NCI-H1436 (cell line): ENCODE measurements around the gene TELO2.
"Not testable (repeated sequence)": the region's sequence is repeated elsewhere in the genome, so short reads cannot be mapped to it uniquely, and the experiment has no call there.

Source experiments
- DNase-seq: peaks from one replicate; lab custom pipeline; 2025; lab: John Stamatoyannopoulos, UW

TELO2 gene

DNA sequence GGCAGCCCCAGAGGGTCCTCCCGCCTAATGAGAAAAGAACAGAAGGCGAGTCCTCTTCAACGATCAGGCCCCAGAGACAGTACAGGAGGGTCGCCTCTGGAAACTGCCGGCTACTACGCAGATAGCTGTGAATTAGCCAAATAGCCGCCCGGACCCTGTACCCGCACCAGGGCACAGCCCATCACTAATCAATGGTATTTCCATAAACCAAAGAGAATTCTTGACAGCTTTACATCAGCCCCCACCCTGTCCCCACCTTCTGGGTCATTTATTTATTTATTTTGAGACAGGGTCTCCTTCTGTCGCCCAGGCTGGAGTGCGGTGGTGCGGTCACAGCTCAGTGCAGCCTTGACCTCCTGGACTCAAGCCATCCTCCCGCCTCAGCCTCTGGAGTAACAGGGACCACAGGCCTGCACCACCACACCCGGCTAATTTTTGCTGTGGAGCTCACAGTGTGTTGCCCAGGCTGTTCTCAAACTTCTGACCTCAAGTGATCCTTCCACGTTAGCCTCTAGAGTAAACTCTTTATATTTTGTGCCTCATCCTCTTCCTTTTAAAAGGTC is 17.5 kb upstream of the TELO2 start:
- no peak for DNase-seq

DNA sequence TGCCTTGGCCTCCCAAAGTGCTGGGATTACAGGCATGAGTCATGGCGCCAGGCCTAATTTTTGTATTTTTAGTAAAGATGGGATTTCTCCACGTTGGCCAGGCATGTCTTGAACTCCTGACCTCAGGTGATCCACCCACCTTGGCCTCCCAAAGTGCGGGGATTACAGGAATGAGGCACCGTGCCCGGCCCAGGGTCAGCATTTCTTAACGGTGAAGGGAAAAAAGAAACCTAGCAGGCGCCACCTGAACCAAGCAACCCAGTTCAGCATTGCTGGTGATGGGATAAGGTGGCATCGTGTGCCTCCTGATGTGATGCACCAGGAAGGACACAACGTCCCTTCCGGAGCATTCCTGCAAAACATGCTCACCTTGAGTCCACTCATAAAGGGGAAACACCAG is 16.1 kb upstream of the TELO2 start:
- no peak for DNase-seq

DNA sequence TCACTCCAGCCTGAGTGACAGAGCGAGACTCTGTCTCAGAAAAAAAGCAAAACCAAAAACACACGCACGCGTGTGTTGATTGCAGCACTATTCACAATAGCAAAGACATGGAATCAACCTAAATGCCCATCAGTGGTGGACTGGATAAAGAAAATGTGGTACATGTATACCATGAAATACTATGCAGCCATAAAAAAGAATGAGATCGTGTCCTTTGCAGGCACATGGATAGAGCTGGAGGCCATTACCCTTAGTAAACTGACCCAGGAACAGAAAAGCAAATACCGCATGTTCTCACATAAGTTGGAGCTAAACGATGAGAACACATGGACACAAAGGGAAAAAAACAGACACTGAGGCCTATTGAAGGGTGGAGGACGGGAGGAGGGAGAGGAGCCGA is 14.2 kb upstream of the TELO2 start:
- not testable (repeated sequence) for DNase-seq

DNA sequence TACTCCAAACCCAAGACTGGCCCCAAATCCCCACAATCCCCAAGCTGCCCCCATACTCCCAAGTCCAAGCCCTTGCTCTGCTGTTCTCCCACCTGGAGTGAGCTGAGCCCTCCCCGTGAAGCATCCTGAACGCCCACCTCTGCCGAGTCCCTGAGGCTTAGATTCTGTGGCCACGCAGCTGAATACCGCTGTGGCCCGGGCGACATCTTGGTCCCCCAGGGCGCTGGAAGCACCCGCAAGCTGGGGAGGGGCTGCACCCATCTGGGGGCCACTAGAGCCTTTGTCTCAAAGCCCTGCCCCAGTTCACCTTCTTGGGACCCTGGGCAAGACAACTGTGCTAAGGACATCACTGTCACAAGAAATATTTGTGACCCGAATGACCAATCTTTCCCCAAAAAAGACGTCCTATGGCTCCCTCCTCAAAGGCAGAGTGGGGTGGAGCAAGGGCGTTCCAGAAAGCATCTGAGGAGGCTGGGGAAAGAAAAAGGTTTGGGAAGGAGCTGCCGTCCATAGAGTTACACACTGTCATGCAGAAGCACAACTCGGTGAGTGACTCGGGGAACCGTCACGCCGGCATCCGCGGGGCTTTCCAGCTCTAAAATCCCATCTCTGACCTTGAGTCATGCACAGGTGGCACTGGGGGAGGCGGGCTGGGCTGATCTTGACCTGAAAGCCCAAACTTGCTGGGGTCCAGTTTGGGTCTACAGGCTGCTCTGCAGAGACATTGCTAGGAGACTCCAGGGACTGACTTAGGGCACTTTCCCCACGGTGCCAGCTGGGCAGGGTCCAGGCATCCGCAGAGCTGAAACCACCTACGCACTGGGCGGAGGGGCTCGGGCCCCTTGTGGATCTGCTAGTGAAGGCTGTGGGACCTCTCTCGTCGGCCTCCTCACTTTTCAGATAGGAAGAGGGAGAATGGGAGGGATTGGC is 11.0 kb upstream of the TELO2 start:
- DNase-seq, result no peak

DNA sequence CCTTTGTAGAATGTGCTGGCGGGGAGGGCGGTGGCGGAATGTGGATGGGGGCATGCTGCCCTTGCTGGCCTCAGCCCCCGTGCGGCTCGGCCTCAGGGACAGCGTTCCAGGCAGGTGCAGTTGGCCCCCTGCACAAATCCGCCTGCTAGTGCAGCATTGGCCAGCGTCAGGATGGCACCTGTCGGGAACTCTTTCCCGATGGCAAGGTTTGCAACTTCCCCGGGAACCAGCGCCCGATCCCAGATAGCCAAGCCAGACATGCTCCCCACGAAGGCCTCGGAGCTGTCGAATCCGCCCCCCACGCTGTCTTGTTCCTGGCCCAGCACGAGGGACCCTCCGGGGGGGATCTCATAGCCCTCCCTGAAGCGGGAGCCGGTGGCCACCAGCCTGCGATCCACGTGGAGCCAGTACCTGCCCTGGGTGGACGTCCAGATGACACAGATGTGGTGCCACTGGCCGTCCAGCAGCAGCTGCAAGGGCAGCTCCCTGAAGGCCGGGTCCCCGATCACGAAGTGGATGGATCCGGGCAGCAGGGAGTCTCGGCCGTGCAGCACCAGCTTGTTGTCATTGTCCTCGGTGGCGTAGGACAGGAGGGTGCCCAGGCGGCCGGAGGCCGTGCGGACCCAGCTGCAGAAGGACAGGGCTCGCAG is 7.2 kb upstream of the TELO2 start:
- DNase-seq, result no peak

DNA sequence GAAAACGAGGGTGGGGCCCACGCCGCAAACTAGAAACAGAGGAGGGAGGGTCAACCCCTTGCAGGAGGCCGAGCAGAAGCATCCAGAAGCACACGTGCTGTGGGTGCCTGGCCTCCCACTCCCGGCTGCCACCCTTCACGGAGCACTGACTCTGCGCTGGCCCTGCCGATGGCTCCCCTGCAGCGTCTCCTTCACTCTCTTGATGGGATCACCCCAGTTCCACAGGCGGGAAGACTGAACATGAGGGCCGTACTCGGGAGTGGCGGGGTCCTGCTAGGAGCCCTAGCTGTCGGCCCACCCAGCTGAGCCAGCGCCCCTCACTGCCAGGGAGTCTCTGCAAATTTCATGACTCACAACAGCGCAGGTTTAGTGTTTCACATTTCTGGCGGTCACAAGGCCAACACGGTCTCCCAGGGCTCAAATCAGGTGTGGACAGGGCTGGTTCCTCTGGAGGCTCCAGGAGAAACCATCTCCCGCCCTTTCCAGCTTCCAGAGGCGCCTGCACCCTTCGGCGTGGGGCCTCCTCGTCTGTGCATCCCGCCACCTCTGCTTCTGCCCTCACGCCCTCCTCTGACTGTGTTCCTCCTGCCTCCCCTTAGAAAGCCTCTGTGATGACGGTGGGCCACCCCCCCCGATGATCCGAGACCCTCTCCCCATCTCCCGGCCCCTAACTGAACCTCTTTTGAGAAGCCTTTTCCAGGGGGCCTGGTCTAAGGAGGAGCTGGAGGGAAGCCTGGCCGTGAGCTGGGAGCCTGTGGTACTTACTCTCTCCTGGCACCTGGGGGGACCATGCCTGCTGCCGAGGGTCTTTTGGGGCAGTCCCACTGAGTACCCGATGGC is 6.4 kb upstream of the TELO2 start:
- DNase-seq, result no peak

DNA sequence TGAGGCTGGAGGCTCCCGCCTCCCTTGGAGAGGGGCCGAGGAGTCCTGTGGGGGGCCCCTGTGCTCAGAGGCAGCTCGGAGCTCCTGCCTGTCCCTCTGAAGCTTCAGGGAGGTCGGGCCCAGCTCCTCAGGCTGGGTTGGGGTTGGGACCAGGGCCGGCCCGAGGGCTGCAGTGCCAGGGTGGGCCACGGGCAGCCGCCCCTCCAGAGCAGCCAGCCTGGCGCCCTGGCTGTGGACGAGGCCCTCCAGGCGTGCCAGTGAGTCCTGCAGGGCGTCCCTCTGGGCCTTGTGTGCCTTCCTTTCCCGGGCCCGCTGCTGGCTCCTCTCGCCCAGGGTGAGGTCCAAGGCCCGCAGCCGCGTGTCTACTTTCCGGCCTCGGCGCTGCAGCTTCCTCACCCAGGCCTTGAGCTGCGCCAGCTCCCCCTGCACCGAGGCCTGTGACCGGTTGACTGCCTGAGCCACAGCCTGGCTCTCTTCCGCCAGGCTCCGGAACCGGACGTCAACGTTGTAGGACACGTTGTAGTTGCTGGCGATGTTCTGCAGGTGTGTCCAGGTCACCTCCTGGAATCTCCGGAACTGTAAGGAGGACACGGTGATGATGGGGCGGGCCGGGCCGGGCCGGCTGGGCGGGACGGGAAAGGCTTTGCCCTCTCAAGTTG is 5.6 kb upstream of the TELO2 start:
- no peak for DNase-seq

DNA sequence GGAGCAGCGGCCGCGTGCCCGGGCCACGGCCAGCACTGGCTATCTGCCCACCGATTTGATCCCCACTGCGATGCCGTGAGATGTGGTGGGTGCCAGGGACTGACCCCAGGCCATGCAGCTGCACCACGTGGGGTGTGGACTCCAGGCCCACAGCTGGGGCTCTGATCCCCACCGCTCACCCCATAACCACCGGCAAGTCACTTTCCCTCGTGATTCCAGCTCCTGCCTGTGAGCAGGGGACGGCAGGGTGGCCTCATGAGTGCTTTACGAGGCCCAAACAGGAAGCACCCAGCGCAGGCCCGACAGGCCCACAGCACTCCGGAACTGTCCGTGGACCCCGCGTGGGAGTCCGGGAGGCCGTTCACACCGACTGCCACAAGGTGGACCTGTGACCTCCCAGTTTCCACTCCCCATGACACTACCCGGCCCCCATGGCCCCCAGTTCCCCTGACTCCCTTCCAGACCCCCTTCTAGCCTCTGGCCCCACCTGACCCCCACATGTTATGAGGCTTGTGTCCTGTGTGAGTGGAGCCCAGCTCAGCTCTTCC is 5.0 kb upstream of the TELO2 start:
- no peak for DNase-seq

DNA sequence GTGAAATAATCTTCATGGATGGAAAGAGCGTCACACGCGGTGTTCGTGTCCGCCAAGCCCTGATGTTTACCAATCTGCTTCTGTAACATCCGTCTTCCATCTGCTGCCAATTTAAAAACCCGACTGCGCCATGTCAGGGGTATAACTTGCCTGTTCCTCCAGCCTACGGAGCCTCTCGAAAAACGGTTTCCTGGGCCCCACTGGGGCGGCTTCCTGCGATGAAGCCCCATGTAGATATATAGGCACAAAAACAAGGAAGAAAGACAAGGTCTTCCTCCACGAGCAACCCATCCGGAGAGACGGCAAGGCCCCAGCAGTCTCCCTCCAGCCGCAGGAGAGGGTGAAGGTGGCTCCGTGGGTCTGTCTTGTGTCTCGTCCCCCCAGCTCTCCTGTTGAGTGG is 4.5 kb upstream of the TELO2 start, which contains the start of gene PTX4:
Gene PTX4, minus strand, starts transcription at position 326 of the 400 bp plus-strand sequence. Its CDS starts 35 bp downstream, at position 291.
- DNase-seq, result no peak

DNA sequence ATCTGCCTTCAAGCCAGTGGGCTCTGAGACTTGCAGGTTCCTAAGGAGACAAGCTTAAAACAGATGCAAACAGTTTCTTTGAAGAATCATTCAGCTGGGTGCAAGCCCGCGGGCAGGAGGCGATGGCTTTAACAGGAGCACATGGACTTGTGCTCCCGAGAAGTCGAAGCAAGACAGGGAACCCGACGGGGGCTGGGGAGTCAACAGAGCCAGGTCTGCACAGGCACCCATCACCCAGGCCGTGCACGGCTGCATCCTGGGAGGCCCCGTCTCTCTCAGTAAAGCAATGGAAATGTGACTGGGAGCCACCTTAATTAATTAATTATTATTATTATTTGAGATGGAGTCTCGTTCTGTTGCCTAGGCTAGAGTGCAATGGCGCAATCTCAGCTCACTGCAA is 4.1 kb upstream of the TELO2 start:
- no peak for DNase-seq

DNA sequence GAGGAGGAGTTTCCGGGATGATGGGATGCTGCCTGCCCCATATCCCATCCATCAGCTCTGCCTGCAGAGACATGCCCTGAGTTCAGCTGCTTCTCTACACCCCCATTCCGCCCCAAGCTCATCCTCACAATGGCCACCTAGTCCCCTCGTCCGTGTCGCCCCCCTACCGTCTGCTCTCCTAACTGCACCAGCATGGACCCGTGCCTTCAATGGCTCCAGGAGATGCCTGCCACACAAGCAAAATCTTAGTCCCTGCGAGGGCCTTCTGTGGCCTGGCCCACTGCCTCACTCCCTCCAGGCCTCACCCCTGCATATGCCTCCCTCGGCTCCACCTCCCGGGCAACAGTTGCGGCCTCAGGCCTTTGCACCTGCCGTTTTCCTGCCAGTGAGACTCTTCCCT is 1.8 kb upstream of the TELO2 start:
- DNase-seq, result no peak

DNA sequence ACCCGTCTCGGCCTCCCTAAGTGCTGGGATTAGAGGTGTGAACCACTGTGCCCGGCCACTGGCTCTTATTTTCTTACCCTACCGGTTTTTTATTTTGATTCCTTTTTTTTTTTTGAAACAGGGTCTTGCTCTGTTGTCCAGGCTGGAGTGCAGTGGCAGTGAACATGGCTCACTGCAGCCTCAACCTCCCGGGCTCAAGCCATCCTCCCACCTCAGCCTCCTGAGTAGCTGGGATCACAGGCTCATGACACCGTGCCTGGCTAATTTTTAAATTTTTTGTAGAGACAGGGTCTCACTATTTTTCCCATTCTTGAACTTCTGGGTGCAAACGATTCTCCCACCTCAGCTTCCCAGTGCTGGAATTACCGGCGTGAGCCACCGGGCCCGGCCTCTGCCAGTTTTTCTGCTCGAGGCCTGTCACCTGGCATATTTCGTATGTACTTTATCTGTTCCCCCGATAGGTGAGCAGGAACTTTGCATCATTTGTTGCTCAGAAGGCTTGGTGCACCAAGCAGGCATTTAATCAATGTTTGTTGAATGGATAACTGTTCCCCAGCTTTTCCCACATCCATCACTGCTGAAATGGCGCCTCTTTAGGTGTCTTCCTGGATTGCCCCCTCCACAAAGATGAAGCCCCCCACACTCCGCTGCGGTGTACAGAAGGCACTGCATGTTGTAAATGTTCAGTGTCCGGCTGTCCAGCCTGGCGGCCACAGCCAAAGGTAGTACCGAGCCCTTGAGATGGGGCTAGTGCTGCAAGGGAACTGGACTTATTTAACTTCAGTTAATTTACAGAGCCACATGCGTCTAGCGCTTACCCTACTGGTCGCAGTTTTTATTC is 858 bp upstream of the TELO2 start:
- no peak for DNase-seq

DNA sequence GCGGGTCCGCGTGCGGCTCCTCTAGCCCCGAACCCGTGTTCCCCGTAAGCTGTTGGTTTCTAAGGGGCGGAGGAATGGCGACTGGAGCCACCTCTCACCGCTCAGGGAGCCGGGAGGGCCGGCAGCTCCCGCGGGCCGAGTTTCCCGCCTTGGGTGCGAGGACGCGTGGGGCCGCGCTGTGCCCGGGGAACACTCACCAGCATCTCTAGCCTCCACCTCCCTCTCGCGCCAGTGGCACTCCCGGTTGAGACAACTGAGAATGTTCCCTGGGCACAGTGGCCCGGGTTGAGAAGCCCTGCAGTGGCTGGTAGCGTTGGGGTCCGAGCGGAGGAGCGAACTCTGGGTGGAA is 560 bp downstream of the TELO2 start:
- DNase-seq, result no peak

DNA sequence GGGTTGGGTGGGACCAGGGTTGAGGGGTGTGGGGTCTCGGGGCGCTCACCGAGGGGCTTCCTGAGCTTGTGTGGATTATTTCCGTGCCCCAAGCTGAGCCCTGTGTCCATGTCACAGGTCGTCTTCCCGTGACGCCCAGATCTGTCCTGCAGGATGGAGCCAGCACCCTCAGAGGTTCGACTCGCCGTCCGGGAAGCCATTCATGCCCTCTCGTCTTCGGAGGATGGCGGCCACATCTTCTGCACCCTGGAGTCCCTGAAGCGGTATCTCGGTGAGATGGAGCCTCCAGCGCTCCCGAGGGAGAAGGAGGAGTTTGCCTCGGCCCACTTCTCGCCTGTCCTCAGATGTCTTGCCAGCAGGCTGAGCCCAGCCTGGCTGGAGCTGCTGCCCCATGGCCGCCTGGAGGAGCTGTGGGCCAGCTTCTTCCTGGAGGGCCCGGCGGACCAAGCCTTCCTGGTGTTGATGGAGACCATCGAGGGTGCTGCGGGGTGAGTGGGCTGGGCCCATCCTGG is 1.0 kb downstream of the TELO2 start:
- no peak for DNase-seq

DNA sequence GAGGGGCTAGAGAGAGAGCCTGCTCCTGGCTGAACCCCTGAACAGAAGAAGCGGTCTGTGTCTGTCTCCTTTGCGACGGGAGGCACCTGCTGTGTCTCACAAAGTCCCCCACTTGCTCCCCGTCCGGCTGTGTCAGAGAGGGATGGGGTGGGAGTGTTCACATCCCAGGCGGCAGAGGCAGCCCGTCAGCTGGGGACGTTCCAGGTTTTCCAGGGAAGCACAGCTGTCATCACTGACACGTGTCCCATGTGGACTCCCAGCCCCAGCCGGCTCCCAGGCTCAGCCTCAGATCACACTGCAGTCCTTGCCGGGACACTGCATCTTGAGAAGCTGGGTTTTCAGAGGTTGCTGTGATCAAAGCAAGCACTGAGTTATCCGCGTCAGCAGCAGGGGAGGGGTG is 1.6 kb downstream of the TELO2 start:
- DNase-seq, result no peak

DNA sequence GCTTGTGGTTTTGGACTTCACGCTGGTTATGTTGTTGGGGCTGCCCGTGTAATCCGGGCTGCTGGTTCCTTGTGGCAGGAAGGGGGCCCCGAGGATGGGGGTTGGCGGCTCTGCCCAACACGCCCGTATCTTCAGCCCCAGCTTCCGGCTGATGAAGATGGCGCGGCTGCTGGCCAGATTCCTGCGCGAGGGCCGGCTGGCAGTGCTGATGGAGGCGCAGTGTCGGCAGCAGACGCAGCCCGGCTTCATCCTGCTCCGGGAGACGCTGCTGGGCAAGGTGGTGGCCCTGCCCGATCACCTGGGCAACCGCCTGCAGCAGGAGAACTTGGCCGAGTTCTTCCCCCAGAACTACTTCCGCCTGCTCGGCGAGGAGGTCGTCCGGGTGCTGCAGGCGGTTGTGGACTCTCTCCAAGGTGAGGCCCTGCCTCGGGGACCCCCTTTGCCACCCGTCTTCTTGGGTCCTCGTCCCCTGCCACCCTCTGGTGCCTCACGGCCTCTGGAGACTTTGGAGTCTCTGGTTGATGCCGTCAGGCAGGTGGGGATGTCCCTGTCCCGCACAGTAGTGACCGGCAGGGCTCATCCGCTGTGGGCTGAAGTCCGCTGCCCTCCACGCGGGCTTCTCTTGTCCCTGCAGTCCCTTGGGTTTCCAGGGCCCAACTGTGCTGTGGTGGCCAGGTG is 2.2 kb downstream of the TELO2 start:
- DNase-seq, result no peak

DNA sequence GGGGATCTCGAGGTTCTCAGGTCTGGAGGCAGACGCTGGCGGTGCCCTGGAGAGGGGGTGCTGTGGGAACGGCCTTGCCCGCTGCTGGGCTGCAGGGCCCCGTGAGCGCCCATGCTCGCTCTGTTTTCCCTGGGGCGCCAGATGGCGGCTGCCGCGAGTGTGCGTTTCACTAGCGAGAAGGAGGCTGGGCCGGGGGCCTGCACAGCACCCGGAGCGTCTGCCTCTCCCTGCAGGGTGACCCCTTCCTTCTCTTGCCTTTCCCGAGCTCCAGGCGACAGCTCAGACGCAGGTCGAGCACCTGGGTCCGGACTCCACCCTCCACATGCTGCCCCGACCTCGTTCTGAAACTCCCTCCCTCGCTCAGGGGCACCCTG is 2.7 kb downstream of the TELO2 start:
- DNase-seq, result no peak

DNA sequence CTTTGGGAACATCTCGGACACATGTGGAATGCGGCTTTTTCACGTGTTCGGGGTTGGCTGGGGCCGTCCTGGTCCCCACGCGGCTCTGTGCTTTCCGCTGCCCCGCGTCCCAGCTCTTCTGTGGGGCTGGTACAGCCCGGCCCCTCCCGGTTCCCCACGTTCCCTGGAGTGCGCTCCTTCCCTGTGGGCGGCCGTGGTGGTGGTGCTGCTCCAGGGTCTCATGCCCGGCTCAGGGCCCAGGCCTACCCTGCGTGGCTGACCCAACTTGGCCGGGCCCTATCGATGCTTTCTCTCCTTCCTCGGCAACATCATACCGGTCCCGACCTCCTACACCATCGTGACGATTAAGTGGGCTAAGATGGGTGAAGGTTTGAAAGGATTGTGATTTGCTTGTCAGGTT is 3.3 kb downstream of the TELO2 start:
- DNase-seq, result no peak

DNA sequence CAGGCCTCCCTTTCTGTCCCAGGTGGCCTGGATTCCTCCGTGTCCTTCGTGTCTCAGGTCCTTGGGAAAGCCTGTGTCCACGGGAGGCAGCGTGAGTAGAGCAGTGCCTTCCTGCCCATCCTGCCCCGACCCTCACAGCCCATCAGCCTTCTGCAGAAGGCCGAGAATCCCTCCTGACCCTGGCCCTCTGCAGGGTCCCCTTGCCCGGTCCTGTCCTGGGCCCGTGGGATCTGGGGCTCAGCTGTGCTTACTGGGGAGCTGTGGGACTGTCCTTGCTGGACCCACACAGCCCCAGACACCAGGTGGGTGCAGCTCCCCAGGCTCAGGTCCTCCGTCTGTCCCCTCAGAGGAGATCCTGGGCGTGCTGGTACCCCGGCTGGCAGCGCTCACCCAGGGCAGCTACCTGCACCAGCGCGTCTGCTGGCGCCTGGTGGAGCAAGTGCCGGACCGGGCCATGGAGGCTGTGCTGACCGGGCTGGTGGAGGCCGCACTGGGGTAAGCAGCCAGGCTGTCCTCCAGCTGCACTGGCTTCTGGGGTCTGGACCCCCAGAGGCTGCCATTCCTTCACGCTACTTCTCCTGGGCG is 3.9 kb downstream of the TELO2 start:
- DNase-seq, result no peak
